Measurements from ENCODE around the gene OR4A16.

OR4A16 gene

GRCh38 chr11:55342901-55343300, at the start of gene OR4A16:
TSS of gene OR4A16 (plus strand) at chr11:55343201. CDS start at chr11:55343201, 0 bp downstream.
- H3K36me3 Mint-ChIP-seq: no peaks in the 10 kb centered on the region
- no peak within 1 kb of the TSS for H3K27ac Mint-ChIP-seq
- no peaks in the 10 kb centered on the region for H3K27me3 Mint-ChIP-seq
- no peak for ATAC-seq
- no peaks in the 10 kb centered on the region for H3K4me1 Mint-ChIP-seq
- no peak within 1 kb of the TSS for H3K4me3 Mint-ChIP-seq
- peaks cover 10% of the 10 kb centered on the region for H3K9me3 Mint-ChIP-seq

GRCh38 chr11:55324500-55324899, 18.5 kb upstream of the OR4A16 start:
- H3K36me3 Mint-ChIP-seq: no peaks in the 10 kb centered on the region
- H3K9me3 Mint-ChIP-seq: peaks cover 7% of the 10 kb centered on the region
- no peaks in the 10 kb centered on the region for H3K4me1 Mint-ChIP-seq
- ATAC-seq: no peak
- no peak overlapping the region for H3K4me3 Mint-ChIP-seq
- H3K27me3 Mint-ChIP-seq: no peaks in the 10 kb centered on the region
- H3K27ac Mint-ChIP-seq: no peak overlapping the region

GRCh38 chr11:55345306-55345705, 2.3 kb downstream of the OR4A16 start:
- no peak overlapping the region for H3K27ac Mint-ChIP-seq
- ATAC-seq: no peak
- no peaks in the 10 kb centered on the region for H3K36me3 Mint-ChIP-seq
- H3K9me3 Mint-ChIP-seq: peaks cover 9% of the 10 kb centered on the region
- no peaks in the 10 kb centered on the region for H3K27me3 Mint-ChIP-seq
- no peaks in the 10 kb centered on the region for H3K4me1 Mint-ChIP-seq
- H3K4me3 Mint-ChIP-seq: no peak overlapping the region

- no peaks in the 10 kb centered on the region for H3K36me3 Mint-ChIP-seq
These were observed 6.0 kb downstream of the OR4A16 start for GRCh38 chr11:55349032-55349431.

GRCh38 chr11:55357560-55358184, 14.7 kb downstream of the OR4A16 start:
- H3K36me3 Mint-ChIP-seq: no peaks in the 10 kb centered on the region
- no peaks in the 10 kb centered on the region for H3K4me1 Mint-ChIP-seq
- H3K4me3 Mint-ChIP-seq: no peak overlapping the region
- H3K9me3 Mint-ChIP-seq: peaks cover 7% of the 10 kb centered on the region
- no peak overlapping the region for H3K27ac Mint-ChIP-seq
- ATAC-seq: no peak
- H3K27me3 Mint-ChIP-seq: no peaks in the 10 kb centered on the region

More at GRCh38 chr11:55349032-55349431, 6.0 kb downstream of the OR4A16 start:
- no peak for ATAC-seq
- no peaks in the 10 kb centered on the region for H3K4me1 Mint-ChIP-seq
- no peak overlapping the region for H3K27ac Mint-ChIP-seq
- H3K4me3 Mint-ChIP-seq: no peak overlapping the region
- H3K9me3 Mint-ChIP-seq: peaks cover 6% of the 10 kb centered on the region
- H3K27me3 Mint-ChIP-seq: no peaks in the 10 kb centered on the region

GRCh38 chr11:55367674-55368073, 24.7 kb downstream of the OR4A16 start, which contains the start of gene OR4A15:
TSS of gene OR4A15 (plus strand) at chr11:55367974. CDS start at chr11:55367974, 0 bp downstream.
- ATAC-seq: no peak
- Mint-ChIP-seq H3K4me1 (no peaks in the 10 kb centered on the region), H3K27ac (no peak within 1 kb of the TSS), H3K27me3 (no peaks in the 10 kb centered on the region), H3K36me3 (no peaks in the 10 kb centered on the region), H3K9me3 (peaks cover 2% of the 10 kb centered on the region), H3K4me3 (no peak within 1 kb of the TSS)
